HG02840 (cell line): Measurements from ENCODE around the gene KRTAP4-4.
"Not testable (repeated sequence)": the region's sequence is repeated elsewhere in the genome, so short reads cannot be mapped to it uniquely, and the experiment has no call there.

ENCODE experiments used
- ATAC-seq: cut with Tn5 transposase; IDR thresholded peaks from one replicate; pipeline ENCODE4 v1.9.1; 2021; ENCODE audit warnings: mild to moderate bottlenecking, moderate library complexity, moderate number of reproducible peaks; ENCODE audit not compliant: unreplicated experiment, low FRiP score

KRTAP4-4 gene

GRCh38 chr17:41148971-41149651, 11.4 kb downstream of the KRTAP4-4 start:
- ATAC-seq = not testable (repeated sequence)

GRCh38 chr17:41147531-41148204, 12.9 kb downstream of the KRTAP4-4 start:
- no peak for ATAC-seq

- ATAC-seq = no peak
Measured at GRCh38 chr17:41145261-41145660, 15.3 kb downstream of the KRTAP4-4 start.

- ATAC-seq = no peak
Measured at GRCh38 chr17:41144846-41145245, 15.7 kb downstream of the KRTAP4-4 start.

DNA sequence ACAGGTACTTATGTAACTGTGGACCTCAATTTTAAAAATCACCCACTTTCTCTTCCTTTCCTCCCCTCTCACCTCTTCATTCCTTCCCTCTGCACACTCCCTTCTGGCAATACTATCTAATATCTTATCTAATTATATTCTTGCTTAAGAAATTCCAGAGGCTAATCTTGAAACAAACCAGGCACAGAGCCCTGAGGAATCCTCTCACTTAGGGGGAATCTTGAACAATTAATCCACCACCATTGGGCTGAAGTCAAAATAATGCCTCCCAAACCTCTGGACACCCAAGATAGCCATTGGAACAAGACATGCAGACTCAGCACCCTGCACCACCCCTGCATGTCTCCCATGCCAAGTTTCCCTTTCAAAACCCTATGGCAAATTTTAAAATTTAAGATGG, 19.2 kb downstream of the KRTAP4-4 start:
- no peak for ATAC-seq

- no peak for ATAC-seq
Measured at GRCh38 chr17:41140360-41141131, 20.0 kb downstream of the KRTAP4-4 start, which contains the start of gene KRTAP4-6. KRTAP4-6 (minus strand) TSS chr17:41140544; CDS start chr17:41140487, 57 bp downstream.

DNA sequence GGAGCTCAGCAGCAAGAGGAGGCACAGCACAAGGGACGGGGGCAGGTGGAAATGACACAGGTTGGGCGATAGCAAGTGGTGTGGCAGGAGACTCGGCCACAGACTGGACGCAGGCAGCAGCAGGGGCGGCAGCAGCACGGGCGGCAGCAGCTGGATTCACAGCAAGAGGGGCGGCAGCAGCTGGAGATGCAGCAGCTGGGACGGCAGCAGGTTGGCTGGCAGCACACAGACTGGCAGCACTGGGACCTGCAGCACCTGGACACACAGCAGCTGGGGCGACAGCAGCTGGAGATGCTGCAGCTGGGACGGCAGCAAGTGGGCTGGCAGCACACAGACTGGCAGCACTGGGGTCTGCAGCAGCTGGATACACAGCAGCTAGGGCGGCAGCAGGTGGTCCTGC, 20.7 kb downstream of the KRTAP4-4 start:
- ATAC-seq = not testable (repeated sequence)

DNA sequence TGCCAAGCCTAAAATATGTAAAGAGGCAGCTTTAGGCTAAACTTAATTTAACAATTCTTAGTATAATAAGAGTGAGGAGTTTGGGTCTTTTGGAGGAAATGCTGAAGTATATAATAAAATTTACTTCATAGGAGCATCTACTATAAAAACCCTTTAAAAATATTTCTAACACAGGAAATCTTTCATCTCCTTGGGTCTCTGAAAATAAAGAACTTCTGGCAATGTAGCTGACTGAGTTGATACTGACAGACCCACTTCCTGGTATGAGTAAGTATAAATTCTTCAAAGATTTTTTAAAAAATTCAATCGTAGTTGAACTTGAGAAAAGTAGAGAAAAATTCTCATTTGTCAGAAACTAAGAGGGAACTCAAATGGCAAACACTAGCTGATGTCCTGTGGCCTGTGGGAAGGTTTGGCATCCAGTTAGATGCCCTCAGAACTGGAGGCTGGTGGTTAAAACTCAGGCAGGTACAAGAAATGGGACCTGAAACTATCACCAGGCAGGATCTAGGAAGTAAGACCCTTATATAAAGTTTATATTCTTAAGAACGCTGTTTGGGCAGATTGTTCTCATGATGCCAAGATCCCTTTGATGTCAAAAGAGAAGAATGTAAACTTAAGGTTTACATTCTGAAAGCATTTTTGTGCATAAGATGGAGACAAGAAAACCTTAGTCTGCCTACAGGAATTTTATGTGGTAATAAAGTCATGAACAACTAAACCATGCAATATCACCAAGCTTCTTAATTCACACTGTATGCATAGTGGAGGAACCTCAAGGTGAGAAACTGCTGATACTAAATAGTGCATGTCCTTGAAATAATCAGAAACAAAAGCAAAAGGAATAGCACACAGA, 26.4 kb downstream of the KRTAP4-4 start:
- no peak for ATAC-seq

GRCh38 chr17:41131979-41132378, 28.6 kb downstream of the KRTAP4-4 start:
- ATAC-seq = no peak

GRCh38 chr17:41127371-41127770, 33.2 kb downstream of the KRTAP4-4 start:
- no peak for ATAC-seq

DNA sequence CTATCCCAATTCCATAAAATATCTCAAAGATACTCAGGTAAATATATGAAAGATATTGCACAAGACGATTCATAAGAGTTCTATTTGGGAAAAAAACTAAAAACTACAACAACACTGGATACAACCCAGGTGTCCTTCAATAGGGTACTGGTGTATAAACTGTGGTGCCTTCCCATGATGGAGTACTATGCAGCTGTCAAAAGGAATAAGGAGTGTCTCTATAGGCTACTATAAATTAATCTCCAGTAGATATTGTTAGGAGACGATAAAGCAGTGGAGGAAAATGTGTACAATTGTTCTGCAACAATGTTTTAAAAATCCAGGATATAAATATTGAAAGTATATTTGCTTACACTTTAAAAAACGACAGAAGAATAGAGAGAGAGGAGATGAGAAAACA, 34.1 kb downstream of the KRTAP4-4 start:
- no peak for ATAC-seq

DNA sequence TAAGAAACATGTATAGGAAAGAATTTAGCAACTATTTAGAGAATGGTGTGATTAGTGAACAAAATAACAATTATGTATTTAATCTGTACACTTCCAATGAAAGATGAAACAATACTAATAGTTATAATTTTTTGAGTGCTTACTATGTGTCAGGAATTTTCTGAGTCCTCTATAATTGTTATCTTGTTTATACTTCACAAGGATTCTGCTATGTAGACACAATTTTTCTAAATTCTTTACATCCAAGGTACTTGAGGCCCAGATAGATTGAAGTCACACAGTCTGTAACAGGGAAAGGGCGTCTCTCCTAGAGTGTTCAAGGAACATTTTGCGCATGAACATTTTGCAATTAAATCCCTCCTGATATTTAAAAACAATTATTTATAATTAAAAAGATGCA, 35.5 kb downstream of the KRTAP4-4 start:
- no peak for ATAC-seq

- ATAC-seq = not testable (repeated sequence)
Measured at GRCh38 chr17:41123991-41124371, 36.6 kb downstream of the KRTAP4-4 start, which contains the start of gene KRTAP4-12. KRTAP4-12 (minus strand) TSS chr17:41124182; CDS start chr17:41124122, 60 bp downstream.

DNA sequence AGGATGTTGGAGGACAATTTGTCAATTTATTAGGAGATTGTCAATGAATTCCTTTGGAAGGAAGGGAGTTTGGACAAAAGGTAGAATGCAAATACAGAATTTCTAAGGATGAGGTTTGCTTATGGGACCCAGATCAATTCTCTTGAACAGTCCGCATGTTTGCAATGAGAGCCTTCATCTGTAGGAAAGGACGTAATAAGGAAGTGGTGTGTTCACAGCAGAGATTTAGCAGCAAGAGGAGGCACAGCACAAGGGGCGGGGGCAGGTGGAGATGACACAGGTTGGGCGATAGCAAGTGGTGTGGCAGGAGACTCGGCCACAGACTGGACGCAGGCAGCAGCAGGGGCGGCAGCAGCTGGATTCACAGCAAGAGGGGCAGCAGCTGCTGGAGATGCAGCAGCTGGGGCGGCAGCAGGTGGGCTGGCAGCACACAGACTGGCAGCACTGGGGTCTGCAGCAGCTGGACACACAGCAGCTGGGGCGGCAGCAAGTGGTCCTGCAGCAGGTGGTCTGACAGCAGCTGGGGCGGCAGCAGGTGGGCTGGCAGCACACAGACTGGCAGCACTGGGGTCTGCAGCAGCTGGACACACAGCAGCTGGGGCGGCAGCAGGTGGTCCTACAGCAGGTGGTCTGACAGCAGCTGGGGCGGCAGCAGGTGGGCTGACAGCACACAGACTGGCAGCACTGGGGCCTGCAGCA, 37.1 kb downstream of the KRTAP4-4 start:
- ATAC-seq = not testable (repeated sequence)

GRCh38 chr17:41121742-41122141, 38.8 kb downstream of the KRTAP4-4 start:
- no peak for ATAC-seq

GRCh38 chr17:41119696-41120690, 40.6 kb downstream of the KRTAP4-4 start:
- not testable (repeated sequence) for ATAC-seq

DNA sequence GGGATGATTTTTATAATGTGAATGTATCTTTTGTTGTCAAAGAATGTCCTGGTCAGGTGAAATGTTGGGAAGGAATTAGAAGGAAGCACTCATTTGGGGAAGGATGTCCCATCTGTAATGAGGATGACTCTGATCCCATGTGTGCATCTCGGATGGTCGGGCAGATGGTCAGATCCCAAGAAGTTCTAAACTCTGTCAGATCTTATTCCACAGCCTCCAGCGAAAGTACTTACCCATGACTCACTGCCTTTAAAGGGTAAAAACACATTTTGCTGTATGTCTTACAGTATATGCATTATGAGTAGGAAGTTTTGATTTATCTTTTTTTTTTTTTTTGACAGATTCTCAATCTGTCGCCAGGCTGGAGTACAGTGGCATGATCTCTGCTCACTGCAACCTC, 41.8 kb downstream of the KRTAP4-4 start:
- ATAC-seq = no peak

DNA sequence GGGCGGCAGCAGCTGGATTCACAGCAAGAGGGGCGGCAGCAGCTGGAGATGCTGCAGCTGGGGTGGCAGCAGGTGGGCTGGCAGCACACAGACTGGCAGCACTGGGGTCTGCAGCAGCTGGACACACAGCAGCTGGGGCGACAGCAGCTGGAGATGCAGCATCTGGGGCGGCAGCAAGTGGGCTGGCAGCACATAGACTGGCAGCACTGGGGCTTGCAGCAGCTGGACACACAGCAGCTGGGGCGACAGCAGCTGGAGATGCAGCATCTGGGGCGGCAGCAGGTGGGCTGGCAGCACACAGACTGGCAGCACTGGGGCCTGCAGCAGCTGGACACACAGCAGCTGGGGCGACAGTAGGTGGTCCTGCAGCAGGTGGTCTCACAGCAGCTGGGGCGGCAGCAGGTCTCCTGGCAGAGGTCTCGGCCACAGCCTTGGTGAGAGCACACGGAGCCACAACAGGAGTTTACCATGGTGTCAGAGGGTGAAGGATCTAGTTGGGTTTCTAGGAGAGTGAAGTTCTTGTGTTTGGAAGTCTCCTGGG, 42.6 kb downstream of the KRTAP4-4 start, which contains the start of gene KRTAP4-11:
Gene KRTAP4-11 (minus strand): TSS at position 528 of the 541 bp plus-strand sequence. CDS start 58 bp downstream, at position 470.
- not testable (repeated sequence) for ATAC-seq
